NCI-H1105 (cell line): ENCODE measurements around the gene CSNK1G1.
"Not testable (repeated sequence)": the region's sequence is repeated elsewhere in the genome, so short reads cannot be mapped to it uniquely, and the experiment has no call there.

ENCODE experiments used
- DNase-seq: peaks from one replicate; lab custom pipeline; 2025; lab: John Stamatoyannopoulos, UW

The CSNK1G1 gene

GRCh38 chr15:64133623-64134344, 222.2 kb downstream of the CSNK1G1 start:
- no peak for DNase-seq

GRCh38 chr15:64132217-64132616, 223.8 kb downstream of the CSNK1G1 start:
- no peak for DNase-seq

- DNase-seq: no peak
Measured at GRCh38 chr15:64131547-64131946, 224.4 kb downstream of the CSNK1G1 start.

GRCh38 chr15:64130159-64130558, 225.8 kb downstream of the CSNK1G1 start:
- no peak for DNase-seq

- no peak for DNase-seq
Measured at GRCh38 chr15:64127521-64128270, 228.3 kb downstream of the CSNK1G1 start.

GRCh38 chr15:64125978-64126377, 230.0 kb downstream of the CSNK1G1 start:
- no peak for DNase-seq

GRCh38 chr15:64122936-64123351, 233.0 kb downstream of the CSNK1G1 start:
- no peak for DNase-seq

- DNase-seq: no peak
Measured at GRCh38 chr15:64122444-64122843, 233.5 kb downstream of the CSNK1G1 start.

- no peak for DNase-seq
Measured at GRCh38 chr15:64121614-64122013, 234.4 kb downstream of the CSNK1G1 start.

- not testable (repeated sequence) for DNase-seq
Measured at GRCh38 chr15:64120322-64120721, 235.7 kb downstream of the CSNK1G1 start.

- DNase-seq: no peak
Measured at GRCh38 chr15:64117759-64118487, 238.1 kb downstream of the CSNK1G1 start.
